Measurements from ENCODE around the gene CACNA1S. TPM values are rescaled to one million over a fixed set of nuclear protein-coding genes. Genes with fewer than 3 reads are reported as not detected.

The CACNA1S gene
- total and polyA plus RNA-seq, 2 donors (not counting 1 experiment from before 2014, with no cell fraction given) = not detected

DNA sequence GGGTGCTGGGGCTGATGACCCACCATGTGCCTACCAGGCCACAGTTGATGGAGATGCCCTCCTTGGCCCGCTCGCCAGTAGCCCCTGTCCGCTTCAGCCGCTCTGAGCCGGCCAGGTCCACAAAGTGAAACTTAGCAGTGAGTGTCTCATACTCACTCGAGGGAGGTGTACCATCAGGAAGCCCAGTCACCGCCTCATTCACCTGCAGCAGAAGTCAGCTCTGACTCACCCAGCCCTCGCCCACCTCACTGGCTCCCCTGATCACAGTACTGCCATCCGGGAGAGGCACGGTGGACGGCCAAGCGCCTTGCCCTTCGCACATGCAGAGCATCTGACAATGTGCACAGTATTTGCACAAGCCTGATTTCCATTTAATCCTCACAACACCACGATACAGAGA lies 107.5 kb downstream of the CACNA1S start:
- Mint-ChIP-seq H3K4me3 (no peak overlapping the region), H3K4me1 (peaks cover 7% of the 10 kb centered on the region), H3K27ac (peak overlapping the region; percentile 17), H3K27me3 (no peaks in the 10 kb centered on the region), H3K9me3 (ENCODE audit: insufficient read depth) (no peaks in the 10 kb centered on the region)
- no peak overlapping the region for H3K9ac ChIP-seq (ENCODE audit: low read length)
- POLR2A ChIA-PET = no interaction called here
- H3K27ac ChIP-seq (ENCODE audit: low read length in 2 of 2) = no peak overlapping the region
- H3K9me3 ChIP-seq (ENCODE audit: control extremely low read depth in 1 of 3, control insufficient read depth in 2 of 3, insufficient read depth in 1 of 3, low read length in 2 of 3) = no peaks in the 10 kb centered on the region
- H2AFZ ChIP-seq (ENCODE audit: insufficient read depth, low read depth, low read length, poor library complexity, severe bottlenecking) = no peak overlapping the region
- 98% methylated on average over 14 of the region's 14 CpGs for WGBS (ENCODE audit: insufficient coverage)
- H3K4me3 ChIP-seq (ENCODE audit: control extremely low read depth in 1 of 5, extremely low read depth in 1 of 5, insufficient read depth in 1 of 5, low read depth in 2 of 5, low read length in 4 of 5) = no peak overlapping the region
- DNase-seq (no peak), ATAC-seq (ENCODE audit: low read depth) (no peak)
- no peaks in the 10 kb centered on the region for H3K4me1 ChIP-seq (ENCODE audit: control insufficient read depth in 2 of 2, insufficient read depth in 2 of 2, low read length in 2 of 2)
- no peak overlapping the region for H3K4me2 ChIP-seq (replicated peaks; ENCODE audit: low read depth, low read length, poor library complexity, severe bottlenecking)
- peaks cover 45% of the 10 kb centered on the region for H4K20me1 ChIP-seq (ENCODE audit: control insufficient read depth, insufficient read depth, low read length, poor library complexity, severe bottlenecking)
- no peaks in the 10 kb centered on the region for H3K27me3 ChIP-seq (replicated peaks in 1 of 4; ENCODE audit: control extremely low read depth in 1 of 4, control insufficient read depth in 3 of 4, insufficient read depth in 4 of 4, low read length in 3 of 4)
- CTCF ChIA-PET = interaction anchor here (1.7 kb wide), 1 partner anchor 25 kb away, joined by 4 read pairs; no protein-coding TSS in a partner anchor
- peaks cover 0 to 72% of the 10 kb centered on the region in 2 experiments for H3K36me3 ChIP-seq (replicated peaks in 1 of 2; ENCODE audit: control extremely low read depth in 1 of 2, control insufficient read depth in 1 of 2, extremely low read depth in 1 of 2, insufficient read depth in 2 of 2, low read length in 1 of 2)
- intact Hi-C loops (cut with micrococcal nuclease) = no loop called here
- peaks cover 26% of the 10 kb centered on the region for H3K79me2 ChIP-seq (ENCODE audit: control insufficient read depth, insufficient read depth, low read length)
- TF ChIP-seq, protein P1, sequence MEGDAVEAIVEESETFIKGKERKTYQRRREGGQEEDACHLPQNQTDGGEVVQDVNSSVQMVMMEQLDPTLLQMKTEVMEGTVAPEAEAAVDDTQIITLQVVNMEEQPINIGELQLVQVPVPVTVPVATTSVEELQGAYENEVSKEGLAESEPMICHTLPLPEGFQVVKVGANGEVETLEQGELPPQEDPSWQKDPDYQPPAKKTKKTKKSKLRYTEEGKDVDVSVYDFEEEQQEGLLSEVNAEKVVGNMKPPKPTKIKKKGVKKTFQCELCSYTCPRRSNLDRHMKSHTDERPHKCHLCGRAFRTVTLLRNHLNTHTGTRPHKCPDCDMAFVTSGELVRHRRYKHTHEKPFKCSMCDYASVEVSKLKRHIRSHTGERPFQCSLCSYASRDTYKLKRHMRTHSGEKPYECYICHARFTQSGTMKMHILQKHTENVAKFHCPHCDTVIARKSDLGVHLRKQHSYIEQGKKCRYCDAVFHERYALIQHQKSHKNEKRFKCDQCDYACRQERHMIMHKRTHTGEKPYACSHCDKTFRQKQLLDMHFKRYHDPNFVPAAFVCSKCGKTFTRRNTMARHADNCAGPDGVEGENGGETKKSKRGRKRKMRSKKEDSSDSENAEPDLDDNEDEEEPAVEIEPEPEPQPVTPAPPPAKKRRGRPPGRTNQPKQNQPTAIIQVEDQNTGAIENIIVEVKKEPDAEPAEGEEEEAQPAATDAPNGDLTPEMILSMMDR (IDR thresholded peaks at IDR 0.05) = no peak
- no peak for TF ChIP-seq EZH2 (IDR thresholded peaks at IDR 0.05; ENCODE audit: borderline replicate concordance, insufficient read depth, low read depth, low read length, poor library complexity, severe bottlenecking)

DNA sequence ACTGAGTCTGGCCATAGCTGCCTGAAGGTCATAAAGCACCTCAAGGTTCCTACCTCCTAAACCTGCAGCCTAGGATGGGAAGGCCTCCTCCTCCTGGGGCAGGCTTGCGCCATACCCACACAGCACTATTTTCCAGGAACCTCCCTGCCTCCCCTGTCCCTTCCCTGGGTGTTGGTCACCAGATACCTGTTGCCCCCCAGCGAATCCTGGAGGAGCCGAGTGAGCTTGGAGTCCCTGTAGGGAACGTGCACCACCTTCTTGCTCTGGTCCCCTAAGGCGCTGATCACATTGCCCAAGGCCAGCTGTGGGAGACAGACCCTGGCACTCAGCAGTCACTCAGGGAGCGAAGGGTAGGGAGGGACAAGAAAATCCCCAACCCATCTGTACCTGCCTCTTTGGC lies 108.1 kb downstream of the CACNA1S start:
- 97% methylated on average over 6 of the region's 6 CpGs for WGBS (ENCODE audit: insufficient coverage)

More for the DNA sequence above, 108.1 kb downstream of the CACNA1S start:
- H3K9me3 ChIP-seq (ENCODE audit: control extremely low read depth in 1 of 3, control insufficient read depth in 2 of 3, insufficient read depth in 1 of 3, low read length in 2 of 3) = no peaks in the 10 kb centered on the region
- H3K4me1 Mint-ChIP-seq = peaks cover 2% of the 10 kb centered on the region
- H3K4me3 Mint-ChIP-seq = no peak overlapping the region
- peaks cover 0 to 75% of the 10 kb centered on the region in 2 experiments for H3K36me3 ChIP-seq (replicated peaks in 1 of 2; ENCODE audit: control extremely low read depth in 1 of 2, control insufficient read depth in 1 of 2, extremely low read depth in 1 of 2, insufficient read depth in 2 of 2, low read length in 1 of 2)
- intact Hi-C loops (cut with micrococcal nuclease) = no loop called here
- no peak for DNase-seq
- H3K9me3 Mint-ChIP-seq (ENCODE audit: insufficient read depth) = no peaks in the 10 kb centered on the region
- peaks cover 21% of the 10 kb centered on the region for H3K79me2 ChIP-seq (ENCODE audit: control insufficient read depth, insufficient read depth, low read length)
- H3K27ac ChIP-seq (ENCODE audit: low read length in 2 of 2) = no peak overlapping the region
- no peak overlapping the region for H3K9ac ChIP-seq (ENCODE audit: low read length)
- ATAC-seq (ENCODE audit: low read depth) = no peak
- H3K4me1 ChIP-seq (ENCODE audit: control insufficient read depth in 2 of 2, insufficient read depth in 2 of 2, low read length in 2 of 2) = no peaks in the 10 kb centered on the region
- TF ChIP-seq EZH2 (IDR thresholded peaks at IDR 0.05; ENCODE audit: borderline replicate concordance, insufficient read depth, low read depth, low read length, poor library complexity, severe bottlenecking) = no peak
- TF ChIP-seq, protein P1 (IDR thresholded peaks at IDR 0.05) = no peak
- H3K4me3 ChIP-seq (ENCODE audit: control extremely low read depth in 1 of 5, extremely low read depth in 1 of 5, insufficient read depth in 1 of 5, low read depth in 2 of 5, low read length in 4 of 5) = no peak overlapping the region
- H4K20me1 ChIP-seq (ENCODE audit: control insufficient read depth, insufficient read depth, low read length, poor library complexity, severe bottlenecking) = peaks cover 39% of the 10 kb centered on the region
- H2AFZ ChIP-seq (ENCODE audit: insufficient read depth, low read depth, low read length, poor library complexity, severe bottlenecking) = no peak overlapping the region
- H3K27ac Mint-ChIP-seq = no peak overlapping the region
- no peak overlapping the region for H3K4me2 ChIP-seq (replicated peaks; ENCODE audit: low read depth, low read length, poor library complexity, severe bottlenecking)
- CTCF ChIA-PET = interaction anchor here (1.7 kb wide), 1 partner anchor 24 kb away, joined by 4 read pairs; no protein-coding TSS in a partner anchor
- H3K27me3 ChIP-seq (replicated peaks in 1 of 4; ENCODE audit: control extremely low read depth in 1 of 4, control insufficient read depth in 3 of 4, insufficient read depth in 4 of 4, low read length in 3 of 4) = no peaks in the 10 kb centered on the region
- H3K27me3 Mint-ChIP-seq = no peaks in the 10 kb centered on the region
- POLR2A ChIA-PET = no interaction called here

All from B cell (primary cell).